HG02885 (cell line): ENCODE results near the gene NECAB3.
A peak's percentile ranks its signal among the peaks of the same experiment; 100 is the strongest.
"Not testable (repeated sequence)": the region's sequence is repeated elsewhere in the genome, so short reads cannot be mapped to it uniquely, and the experiment has no call there.

Experiments
- ATAC-seq: cut with Tn5 transposase; IDR thresholded peaks from one replicate; pipeline ENCODE4 v1.9.1; 2021; ENCODE audit warnings: mild to moderate bottlenecking; ENCODE audit not compliant: unreplicated experiment, poor library complexity

Gene NECAB3

GRCh38 chr20:33674294-33675135 is at the start of gene NECAB3:
Gene NECAB3, minus strand, starts transcription at chr20:33674428. Its CDS starts 76 bp downstream, at chr20:33674352.
- ATAC-seq, result peak; percentile 80

DNA sequence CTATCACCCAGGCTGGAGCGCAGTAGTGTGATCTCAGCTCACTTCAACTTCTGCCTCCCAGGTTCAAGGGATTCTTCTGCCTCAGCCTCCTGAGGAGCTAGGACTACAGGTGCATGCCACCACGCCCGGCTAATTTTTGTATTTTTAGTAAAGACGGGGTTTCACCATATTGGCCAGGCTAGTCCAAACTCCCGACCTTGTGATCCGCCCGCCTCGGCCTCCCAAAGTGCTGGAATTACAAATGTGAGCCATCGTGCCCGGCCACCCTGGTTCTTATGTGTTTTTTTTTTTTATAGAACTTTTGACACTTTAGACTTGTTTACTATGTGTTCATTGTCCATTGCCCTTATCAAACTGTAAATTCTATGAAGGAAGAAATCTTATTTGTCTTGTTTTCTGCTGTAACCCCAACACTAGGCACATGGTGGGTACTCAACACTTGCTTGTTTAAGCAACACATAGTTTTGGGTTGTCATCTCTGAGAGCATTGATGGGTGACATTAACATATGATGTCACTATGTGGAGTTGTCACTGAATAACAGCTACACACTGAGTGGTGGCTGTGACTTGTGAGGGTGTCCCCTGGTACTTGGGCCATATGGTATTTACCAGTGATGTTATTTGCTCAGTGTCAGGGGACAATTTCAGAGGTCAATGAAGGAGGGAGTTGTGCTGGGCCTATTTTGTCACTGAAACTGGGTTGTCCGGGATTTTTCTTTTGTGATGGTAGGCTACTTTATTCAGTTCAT is 47.3 kb upstream of the NECAB3 start:
- no peak for ATAC-seq

DNA sequence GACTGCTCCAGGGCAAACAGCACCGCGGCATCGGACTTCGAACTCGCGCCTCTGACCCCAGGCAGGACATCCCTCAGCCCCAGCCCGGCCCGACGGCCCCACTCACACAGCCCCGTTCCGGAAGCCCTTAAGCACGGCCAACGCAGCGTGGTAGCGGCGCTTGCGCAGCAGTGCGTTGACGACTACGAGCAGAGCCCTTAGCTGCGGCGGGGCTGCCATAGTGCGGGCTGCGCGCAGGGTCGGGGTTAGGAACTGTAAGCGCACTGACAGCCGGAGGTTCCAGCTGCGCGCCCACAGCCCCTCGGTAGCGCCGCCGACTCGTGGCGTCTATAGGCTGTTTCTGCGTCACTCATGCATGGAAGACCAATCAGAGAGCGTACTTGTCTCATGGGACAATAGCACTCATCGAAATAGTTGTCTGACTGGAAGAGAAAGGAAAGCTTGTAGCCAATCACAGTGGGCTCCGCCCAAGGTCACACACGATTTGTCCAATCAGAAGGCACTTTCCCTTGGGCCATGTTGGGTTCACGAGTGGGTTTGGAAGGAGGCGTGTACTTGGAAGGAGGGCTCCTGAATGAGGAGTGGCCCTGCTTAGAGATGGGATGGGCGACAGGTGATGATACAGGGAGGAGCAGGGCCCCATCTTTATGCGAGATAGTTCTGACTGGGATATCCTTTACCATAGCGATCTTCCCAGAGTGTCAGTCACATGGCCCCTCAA is 45.9 kb upstream of the NECAB3 start, which contains the start of gene PXMP4:
PXMP4 (minus strand) TSS at position 322 of the 721 bp plus-strand sequence; CDS start at position 219, 103 bp downstream.
- peak; percentile 96 for ATAC-seq

GRCh38 chr20:33719277-33719988 is 45.2 kb upstream of the NECAB3 start:
- ATAC-seq, result no peak

- ATAC-seq, result no peak
Measured at GRCh38 chr20:33716498-33716897, 42.3 kb upstream of the NECAB3 start.

- ATAC-seq, result no peak
Measured at GRCh38 chr20:33713865-33714367, 39.7 kb upstream of the NECAB3 start.

- no peak for ATAC-seq
Measured at GRCh38 chr20:33711446-33711738, 37.2 kb upstream of the NECAB3 start.

DNA sequence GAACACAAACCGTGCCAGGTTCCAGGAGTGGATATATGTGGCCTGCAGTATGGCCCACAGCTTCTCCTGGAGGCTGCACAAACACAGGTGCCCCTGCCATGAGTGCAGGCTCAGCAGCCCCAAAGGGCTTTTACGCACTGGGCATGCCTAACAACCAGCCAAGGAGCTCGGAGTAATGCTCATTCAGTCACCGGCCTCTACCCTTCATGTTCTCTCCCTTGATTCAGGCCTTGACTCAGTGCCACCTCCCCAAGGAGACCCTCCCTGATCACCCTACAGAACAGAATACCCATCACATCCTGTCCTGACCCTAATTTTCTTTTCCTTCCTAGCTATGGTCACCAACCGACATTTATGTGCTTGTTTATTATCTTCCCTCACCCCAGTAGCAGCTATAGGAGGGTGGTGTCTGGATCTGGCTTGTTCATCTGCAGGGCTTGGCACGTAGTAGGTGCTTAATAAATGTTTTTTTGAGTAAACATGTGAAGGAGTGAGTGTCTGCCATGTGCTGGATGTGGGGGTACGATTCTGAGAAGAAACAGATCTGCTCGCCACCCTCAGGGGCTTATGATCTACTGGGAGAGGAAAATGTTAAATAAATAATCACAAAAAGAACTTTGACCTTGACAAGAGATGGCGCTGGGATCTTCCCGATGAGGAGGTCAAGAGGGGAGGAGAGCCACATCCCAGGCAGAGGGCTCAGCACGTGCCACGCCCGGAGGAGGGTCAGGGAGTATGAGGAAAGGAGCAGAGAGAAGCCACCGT is 36.6 kb upstream of the NECAB3 start:
- no peak for ATAC-seq

DNA sequence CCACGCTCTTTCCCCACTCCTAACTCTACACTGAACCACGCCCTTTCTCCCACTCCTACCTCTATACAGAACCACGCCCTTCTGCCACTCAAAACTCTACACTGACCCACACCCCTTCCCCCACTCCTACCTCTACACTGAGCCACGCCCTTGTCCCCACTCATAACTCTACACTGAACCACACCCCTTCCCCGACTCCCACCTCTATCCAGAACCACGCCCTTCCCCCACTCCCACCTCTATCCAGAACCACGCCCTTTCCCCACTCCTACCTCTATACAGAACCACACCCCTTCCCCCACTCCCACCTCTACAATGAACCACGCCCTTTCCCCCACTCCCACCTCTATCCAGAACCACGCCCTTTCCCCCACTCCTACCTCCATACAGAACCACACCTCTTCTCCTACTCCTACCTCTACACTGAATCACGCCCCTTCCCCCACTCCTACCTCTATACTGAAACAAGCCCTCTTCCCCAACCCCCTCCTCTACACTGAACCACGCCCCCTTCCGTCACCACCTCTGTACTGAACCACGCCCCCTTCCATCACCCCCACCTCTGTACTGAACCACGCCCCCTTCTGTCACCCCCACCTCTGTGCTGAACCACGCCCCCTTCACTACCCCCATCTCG is 35.8 kb upstream of the NECAB3 start:
- no peak for ATAC-seq

DNA sequence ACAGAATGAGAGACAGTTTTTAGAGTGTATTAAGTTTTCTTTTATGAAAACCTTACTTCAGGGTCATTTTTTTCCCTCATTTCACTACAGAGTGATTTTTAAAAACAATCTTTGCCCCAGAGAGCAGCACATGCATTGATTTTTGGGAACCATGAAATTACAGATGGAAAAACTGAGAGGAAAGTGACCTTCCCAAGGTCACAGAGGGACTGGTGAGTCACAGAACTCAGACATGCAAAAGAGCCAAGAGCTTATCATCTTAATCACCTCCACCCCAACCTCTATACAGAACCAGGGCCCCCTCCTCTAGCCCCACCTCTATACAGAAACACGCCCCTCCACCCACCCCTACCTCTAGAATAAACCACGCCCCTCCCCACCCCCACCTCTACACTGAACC is 35.2 kb upstream of the NECAB3 start:
- ATAC-seq, result no peak

- no peak for ATAC-seq
Measured at GRCh38 chr20:33707668-33708067, 33.4 kb upstream of the NECAB3 start.

GRCh38 chr20:33704197-33704924 is 30.1 kb upstream of the NECAB3 start:
- no peak for ATAC-seq

DNA sequence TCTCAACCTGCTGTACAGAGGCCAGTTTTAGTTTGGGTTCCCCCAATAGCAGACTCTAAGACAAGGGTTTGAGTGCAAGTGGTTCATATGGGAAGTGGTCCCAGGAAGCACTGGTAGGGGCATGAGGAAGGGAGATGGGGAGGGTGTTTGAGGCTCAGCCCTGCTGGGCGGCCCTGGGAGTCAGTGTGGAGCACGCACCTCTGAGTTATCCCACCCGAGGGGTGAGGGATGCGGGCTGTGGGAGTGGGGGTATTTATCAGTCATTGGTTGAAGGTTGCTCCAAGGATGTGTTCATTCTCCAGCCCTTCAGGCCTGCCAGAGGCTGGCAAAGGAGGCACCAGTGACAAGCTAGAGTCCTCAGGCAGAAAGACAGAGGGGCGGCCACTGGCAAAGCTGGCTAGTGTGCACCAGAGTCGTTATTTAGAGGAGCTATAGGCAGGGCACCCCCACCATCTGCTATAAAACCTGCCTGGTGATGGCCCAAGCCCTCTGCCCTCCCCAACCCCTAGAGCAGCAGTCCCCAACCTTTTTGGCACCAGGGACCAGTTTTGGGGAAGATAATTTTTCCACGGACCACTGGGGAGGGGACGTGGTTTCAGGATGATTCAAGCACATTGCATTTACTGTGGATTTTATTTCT is 29.4 kb upstream of the NECAB3 start:
- no peak for ATAC-seq

- ATAC-seq, result no peak
Measured at GRCh38 chr20:33702861-33703260, 28.6 kb upstream of the NECAB3 start.

- no peak for ATAC-seq
Measured at GRCh38 chr20:33701629-33702450, 27.6 kb upstream of the NECAB3 start.

GRCh38 chr20:33700696-33701441 is 26.6 kb upstream of the NECAB3 start:
- not testable (repeated sequence) for ATAC-seq
